B cell (primary cell): ENCODE measurements around the gene ARMC12. TPM values are rescaled to one million over a fixed set of nuclear protein-coding genes. Genes with fewer than 3 reads are reported as not detected.

Experiments
- ATAC-seq: fragments of 200-7000 bp; cut with Tn5 transposase; one replicate; pipeline ENCODE4 v1.10.0; 2021; ENCODE audit warnings: low read depth, mild to moderate bottlenecking, moderate number of reproducible peaks, moderate library complexity
- CTCF ChIA-PET: fragments of 350-600 bp; sonication (Branson Sonifier 250); formaldehyde crosslinking; loops from one replicate; lab custom pipeline; 2021; ENCODE audit warnings: antibody characterized with exemption, inconsistent platforms; lab: Charles Lee
- POLR2A ChIA-PET: fragments of 350-600 bp; sonication (Branson Sonifier 250); formaldehyde crosslinking; loops from one replicate; lab custom pipeline; 2021; ENCODE audit warnings: antibody characterized with exemption; lab: Charles Lee
- DNase-seq: peaks from one replicate; pipeline ENCODE4 v3.0.0; 2013
- H2AFZ ChIP-seq: 2 replicates; pipeline ENCODE4 v1.6.1; 2012; ENCODE audit warnings: mild to moderate bottlenecking, low read depth, low read length; ENCODE audit not compliant: insufficient read depth, poor library complexity, severe bottlenecking
- H3K27ac ChIP-seq, 2 donors: 1 replicate in 1 of 2; 2 replicates in 1 of 2; pipeline ENCODE4 v1.5.1; 2012 to 2013; ENCODE audit warnings: low read length in 2 of 2, mild to moderate bottlenecking in 2 of 2, moderate library complexity in 1 of 2
- H3K27me3 ChIP-seq, 4 experiments: fragments of 200-600 bp in 1 of 4; sonication (generic) in 1 of 4; replicated peaks in 1 of 4; 1 replicate in 2 of 4; 2 replicates in 2 of 4; pipeline versions ENCODE4 v1.6.1 to v1.7.0; 2013 to 2016; ENCODE audit warnings: low read length in 3 of 4, mild to moderate bottlenecking in 2 of 4, mixed read lengths in 1 of 4, moderate library complexity in 1 of 4; ENCODE audit not compliant: insufficient read depth in 4 of 4, control insufficient read depth in 3 of 4; ENCODE audit errors: control extremely low read depth in 1 of 4
- H3K36me3 ChIP-seq, 2 experiments: replicated peaks in 1 of 2; 1 replicate in 1 of 2; 2 replicates in 1 of 2; pipeline versions ENCODE4 v1.6.1 to v1.7.1; 2013; ENCODE audit warnings: low read length in 1 of 2; ENCODE audit not compliant: insufficient read depth in 2 of 2, control insufficient read depth in 1 of 2; ENCODE audit errors: control extremely low read depth in 1 of 2, extremely low read depth in 1 of 2
- H3K4me1 ChIP-seq, 2 donors: fragments of 200-600 bp in 1 of 2; sonication (generic) in 1 of 2; 1 replicate in 1 of 2; 2 replicates in 1 of 2; pipeline versions ENCODE4 v1.5.1 to v1.6.1; 2013 to 2017; ENCODE audit warnings: low read length in 2 of 2; ENCODE audit not compliant: control insufficient read depth in 2 of 2, insufficient read depth in 2 of 2
- H3K4me2 ChIP-seq: replicated peaks from 2 replicates; pipeline ENCODE3; 2012; ENCODE audit warnings: mild to moderate bottlenecking, low read depth, low read length; ENCODE audit not compliant: poor library complexity, severe bottlenecking
- H3K4me3 ChIP-seq, 5 experiments: fragments of 200-600 bp in 1 of 5; sonication (generic) in 1 of 5; 1 replicate in 3 of 5; 2 replicates in 2 of 5; pipeline versions ENCODE4 v1.5.1 to v1.7.0; 2011 to 2016; ENCODE audit warnings: low read length in 4 of 5, mild to moderate bottlenecking in 4 of 5, low read depth in 2 of 5, control low read depth in 1 of 5, moderate library complexity in 1 of 5; ENCODE audit not compliant: insufficient read depth in 1 of 5; ENCODE audit errors: control extremely low read depth in 1 of 5, extremely low read depth in 1 of 5
- H3K79me2 ChIP-seq: fragments of 200-600 bp; sonication (generic); one replicate; pipeline ENCODE4 v1.6.0; 2016; ENCODE audit warnings: low read length; ENCODE audit not compliant: control insufficient read depth, insufficient read depth
- H3K9ac ChIP-seq: fragments of 200-600 bp; sonication (generic); 2 replicates; pipeline ENCODE4 v1.6.1; 2017; ENCODE audit warnings: mild to moderate bottlenecking, low read length, moderate library complexity
- H3K9me3 ChIP-seq, 3 donors: one replicate each; pipeline versions ENCODE4 v1.6.1 to v1.7.1; 2013; ENCODE audit warnings: low read length in 2 of 3; ENCODE audit not compliant: control insufficient read depth in 2 of 3, insufficient read depth in 1 of 3; ENCODE audit errors: control extremely low read depth in 1 of 3
- H4K20me1 ChIP-seq: 2 replicates; pipeline ENCODE4 v1.6.0; 2012; ENCODE audit warnings: mild to moderate bottlenecking, low read length; ENCODE audit not compliant: insufficient read depth, control insufficient read depth, poor library complexity, severe bottlenecking
- H3K27ac Mint-ChIP-seq: one replicate; pipeline ENCODE4 v1.8.0; 2021; ENCODE audit warnings: mixed read lengths
- H3K27me3 Mint-ChIP-seq: one replicate; pipeline ENCODE4 v1.8.0; 2021; ENCODE audit warnings: mixed read lengths
- H3K4me1 Mint-ChIP-seq: one replicate; pipeline ENCODE4 v1.8.0; 2021; ENCODE audit warnings: mixed read lengths
- H3K4me3 Mint-ChIP-seq: one replicate; pipeline ENCODE4 v1.8.0; 2021; ENCODE audit warnings: mixed read lengths
- H3K9me3 Mint-ChIP-seq: one replicate; pipeline ENCODE4 v1.8.0; 2022; ENCODE audit warnings: mixed read lengths; ENCODE audit not compliant: insufficient read depth
- CTCF ChIP-seq: fragments of 200-600 bp; IDR thresholded peaks from one replicate; pipeline ENCODE4 v1.8.0; 2022; ENCODE audit warnings: antibody characterized with exemption, mild to moderate bottlenecking
- EZH2 ChIP-seq: IDR thresholded peaks from 2 replicates; pipeline ENCODE4 v1.6.1; 2012; ENCODE audit warnings: borderline replicate concordance, low read depth, mild to moderate bottlenecking, moderate library complexity, low read length; ENCODE audit not compliant: insufficient read depth, poor library complexity, severe bottlenecking
- WGBS: methylation state at CpG from one replicate; pipeline ENCODE4 v1.1.5; 2013; ENCODE audit warnings: missing lambda C conversion rate; ENCODE audit not compliant: insufficient coverage; 5-methylcytosine and 5-hydroxymethylcytosine counted together
- intact Hi-C: fragments of 100-400 bp; cut with micrococcal nuclease; formaldehyde crosslinking; loops from one replicate; pipeline ENCODE4 v1.10.0; 2022
- polyA minus RNA-seq: library from RNA; depleted of rRNA, polyadenylated mRNA; stranded (reverse); fragments of >200 nt; gene quantifications from 2 replicates; pipeline ENCODE4 v1.2.3, GENCODE V29; 2012
- polyA plus RNA-seq: library from polyadenylated mRNA; depleted of rRNA; stranded (reverse); fragments of >200 nt; gene quantifications from 2 replicates; pipeline ENCODE4 v1.2.3, GENCODE V29; 2012
- total RNA-seq, 2 donors: library from RNA; stranded (reverse); fragments of 120-200 nt in 1 of 2; gene quantifications; 1 replicate in 1 of 2; 2 replicates in 1 of 2; pipeline versions ENCODE4 v1.2.3 to v1.2.4, GENCODE V29; 2013 to 2022

ARMC12 gene
- total RNA-seq (0.52 and 1.1 TPM in 2 replicates), polyA plus RNA-seq (1.4 and 2.8 TPM in 2 replicates), polyA minus RNA-seq (0.36 and 1.5 TPM in 2 replicates)
- 0.35 TPM for total RNA-seq (2013)

- peak within 1 kb of the TSS; percentile 67 for H3K27ac Mint-ChIP-seq
- intact Hi-C loops, result loop anchor here (1.0 kb wide), 4 partner anchors 153 to 440 kb away; partner anchors contain the start of genes DEF6 and FANCE
- H3K4me3 ChIP-seq, result no peak within 1 kb of the TSS
- no peak within 1 kb of the TSS for H3K9ac ChIP-seq
- no peaks in the 10 kb centered on the region for H3K9me3 Mint-ChIP-seq
- peak within 1 kb of the TSS; percentile 48 for H2AFZ ChIP-seq
- H3K36me3 ChIP-seq, result no peaks in the 10 kb centered on the region
- no peaks in the 10 kb centered on the region for H3K27me3 Mint-ChIP-seq
- TF ChIP-seq EZH2 (no peak), CTCF (no peak)
- H3K4me1 ChIP-seq, result peaks cover 14 to 26% of the 10 kb centered on the region in 2 donors
- no peak within 1 kb of the TSS for H3K4me3 Mint-ChIP-seq
- no peaks in the 10 kb centered on the region for H3K9me3 ChIP-seq
- H4K20me1 ChIP-seq, result no peaks in the 10 kb centered on the region
- H3K27me3 ChIP-seq, result no peaks in the 10 kb centered on the region
- peak within 1 kb of the TSS; percentile 27 for H3K4me2 ChIP-seq
- H3K27ac ChIP-seq, result no peak within 1 kb of the TSS
- CTCF ChIA-PET, result interaction anchor here (0.6 to 12.6 kb wide), 59 partner anchors 9 to 1143 kb away, joined by 3 to 369 read pairs (median 4); partner anchors contain the start of genes DEF6 and PPARD
- no peak for DNase-seq
- peaks cover 28% of the 10 kb centered on the region for H3K4me1 Mint-ChIP-seq
- POLR2A ChIA-PET, result interaction anchor here (0.6 to 1.0 kb wide), 2 partner anchors 146 to 152 kb away, joined by 3 to 4 read pairs; no protein-coding TSS in a partner anchor
- H3K79me2 ChIP-seq, result no peaks in the 10 kb centered on the region
- ATAC-seq, result no peak
- 87% methylated on average over 10 of the region's 10 CpGs for WGBS
These were observed at the start of gene ARMC12 for GRCh38 chr6:35736982-35737412. Gene ARMC12, plus strand, starts transcription at chr6:35737032. Its CDS starts 77 bp downstream, at chr6:35737109.
